GM10248 (cell line): Measurements from ENCODE around the gene KIZ.

Experiments used
- CTCF ChIA-PET: fragments of 300-600 bp; sonication (Branson Sonifier 250); formaldehyde crosslinking; extraction: SDS; loops from one replicate; lab custom pipeline; 2021; ENCODE audit warnings: antibody characterized with exemption; lab: Yijun Ruan, JAX
- POLR2A ChIA-PET: fragments of 350-650 bp; sonication (Branson Sonifier 250); formaldehyde crosslinking; extraction: SDS; loops from one replicate; lab custom pipeline; 2020; ENCODE audit warnings: antibody characterized with exemption; lab: Yijun Ruan, JAX
- DNase-seq: peaks from one replicate; pipeline ENCODE4 v3.0.0; 2012; ENCODE audit errors: extremely low spot score
- TF ChIP-seq, protein P1 (sequence below): IDR thresholded peaks from 2 replicates; pipeline ENCODE4 v1.5.1; 2012; ENCODE audit warnings: mild to moderate bottlenecking, low read depth; ENCODE audit errors: extremely low read depth, missing control alignments, control extremely low read depth

KIZ gene

DNA sequence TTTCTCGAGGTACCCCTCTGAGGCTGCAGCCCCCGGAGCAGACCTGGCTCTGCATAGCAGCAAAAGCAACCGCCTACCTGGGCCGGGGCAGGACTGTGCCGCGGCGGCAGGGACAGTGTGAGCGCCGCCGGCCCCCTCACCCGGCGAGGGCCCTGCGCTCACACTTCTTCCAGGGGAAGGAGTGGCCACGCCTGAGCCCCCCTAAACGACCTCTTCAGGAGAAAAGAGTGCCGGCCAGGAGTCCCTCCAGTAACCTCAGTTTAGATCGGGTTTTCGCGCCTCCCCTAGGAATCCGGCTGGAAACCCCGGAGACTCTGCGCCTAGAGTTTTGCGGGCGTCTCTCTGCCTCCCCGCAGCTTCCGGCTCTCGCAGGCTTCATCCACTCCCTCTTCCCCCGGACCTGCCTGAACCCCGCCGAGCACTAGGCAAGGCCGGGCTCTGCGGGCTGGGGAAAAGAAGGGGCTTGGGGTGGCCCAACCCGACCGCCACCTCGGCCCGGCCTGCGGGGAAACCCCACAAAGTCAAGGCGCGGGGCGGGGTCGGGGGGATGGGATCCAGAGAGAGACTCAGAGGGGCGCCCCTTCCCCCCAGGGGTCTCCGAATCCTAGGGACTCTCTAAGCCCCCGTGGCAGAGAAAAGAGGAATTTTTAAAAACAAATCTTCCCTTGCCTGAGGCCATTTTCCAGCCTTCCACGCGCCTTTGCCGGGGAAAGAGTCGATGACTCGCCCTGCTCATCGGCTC is 20.3 kb upstream of the KIZ start:
- TF ChIP-seq, protein P1, sequence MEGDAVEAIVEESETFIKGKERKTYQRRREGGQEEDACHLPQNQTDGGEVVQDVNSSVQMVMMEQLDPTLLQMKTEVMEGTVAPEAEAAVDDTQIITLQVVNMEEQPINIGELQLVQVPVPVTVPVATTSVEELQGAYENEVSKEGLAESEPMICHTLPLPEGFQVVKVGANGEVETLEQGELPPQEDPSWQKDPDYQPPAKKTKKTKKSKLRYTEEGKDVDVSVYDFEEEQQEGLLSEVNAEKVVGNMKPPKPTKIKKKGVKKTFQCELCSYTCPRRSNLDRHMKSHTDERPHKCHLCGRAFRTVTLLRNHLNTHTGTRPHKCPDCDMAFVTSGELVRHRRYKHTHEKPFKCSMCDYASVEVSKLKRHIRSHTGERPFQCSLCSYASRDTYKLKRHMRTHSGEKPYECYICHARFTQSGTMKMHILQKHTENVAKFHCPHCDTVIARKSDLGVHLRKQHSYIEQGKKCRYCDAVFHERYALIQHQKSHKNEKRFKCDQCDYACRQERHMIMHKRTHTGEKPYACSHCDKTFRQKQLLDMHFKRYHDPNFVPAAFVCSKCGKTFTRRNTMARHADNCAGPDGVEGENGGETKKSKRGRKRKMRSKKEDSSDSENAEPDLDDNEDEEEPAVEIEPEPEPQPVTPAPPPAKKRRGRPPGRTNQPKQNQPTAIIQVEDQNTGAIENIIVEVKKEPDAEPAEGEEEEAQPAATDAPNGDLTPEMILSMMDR: no peak
- ChIA-PET POLR2A (no interaction called here), CTCF (no interaction called here)
- DNase-seq: peak; percentile 15

DNA sequence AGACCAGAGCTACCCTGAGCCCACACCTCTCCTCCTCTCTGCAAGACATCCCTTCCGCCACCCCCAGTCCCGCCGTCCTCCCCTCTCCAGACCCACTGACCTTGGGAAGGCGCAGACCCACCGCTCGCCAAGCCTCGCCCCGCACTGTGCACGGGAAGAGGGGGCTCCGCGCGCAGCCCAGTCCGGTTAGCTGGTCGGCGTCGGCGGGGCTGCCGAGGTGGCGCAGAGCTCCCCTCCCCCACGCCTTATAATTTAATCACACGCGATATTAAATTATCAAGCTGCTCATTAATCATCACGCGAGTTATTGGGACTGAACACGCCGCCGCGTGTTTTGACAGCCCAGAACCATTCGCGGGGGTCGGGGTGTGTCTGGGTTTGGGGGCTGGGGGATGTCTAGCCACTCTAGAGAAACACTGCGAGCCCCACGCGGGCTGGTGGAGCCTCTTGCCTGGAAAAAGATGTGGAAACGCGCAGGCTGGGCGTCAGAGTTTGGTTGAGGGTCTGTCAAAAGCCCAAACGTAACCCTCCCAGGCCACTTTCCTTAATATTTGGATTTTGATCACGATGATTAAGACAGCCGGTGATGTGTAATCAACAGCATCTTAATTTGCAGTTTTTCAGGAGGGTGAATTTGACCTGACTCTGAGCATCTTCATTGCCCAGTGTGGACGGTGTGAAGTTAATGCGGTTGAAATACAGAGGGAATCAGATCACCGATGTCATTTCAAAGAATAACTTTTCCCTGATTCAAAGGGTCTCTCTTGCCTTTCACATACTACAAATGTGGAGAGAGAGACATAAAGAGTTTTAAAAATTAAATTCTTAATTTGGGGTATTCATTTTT is 19.5 kb upstream of the KIZ start, which contains the start of gene LINC00237:
Gene LINC00237, minus strand, starts transcription at position 188 of the 847 bp plus-strand sequence.
- ChIA-PET POLR2A (no interaction called here), CTCF (no interaction called here)
- TF ChIP-seq, protein P1: no peak
- no peak for DNase-seq

DNA sequence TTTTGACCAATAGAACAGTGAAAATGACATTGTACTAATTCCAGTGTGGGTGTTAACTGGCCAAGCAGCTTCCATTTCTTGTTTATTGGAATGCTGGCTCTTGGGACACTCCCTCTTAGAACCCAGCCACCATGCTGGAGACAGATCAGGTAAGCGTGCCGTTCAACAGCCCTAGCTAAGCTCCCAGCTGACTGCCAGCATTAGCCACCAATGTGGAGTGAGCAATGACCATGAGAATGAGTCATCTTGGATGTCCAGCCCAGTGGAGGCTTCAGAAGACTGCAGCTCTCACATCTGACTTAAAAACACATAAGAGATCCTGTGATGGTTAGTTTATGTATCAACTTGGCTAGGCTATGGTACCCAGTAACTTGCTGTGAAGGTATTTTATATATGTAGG is 16.7 kb upstream of the KIZ start:
- ChIA-PET POLR2A (no interaction called here), CTCF (interaction anchor here (1.2 kb wide), 1 partner anchor 13 kb away, joined by 3 read pairs; no protein-coding TSS in a partner anchor)
- no peak for DNase-seq
- TF ChIP-seq, protein P1: no peak

DNA sequence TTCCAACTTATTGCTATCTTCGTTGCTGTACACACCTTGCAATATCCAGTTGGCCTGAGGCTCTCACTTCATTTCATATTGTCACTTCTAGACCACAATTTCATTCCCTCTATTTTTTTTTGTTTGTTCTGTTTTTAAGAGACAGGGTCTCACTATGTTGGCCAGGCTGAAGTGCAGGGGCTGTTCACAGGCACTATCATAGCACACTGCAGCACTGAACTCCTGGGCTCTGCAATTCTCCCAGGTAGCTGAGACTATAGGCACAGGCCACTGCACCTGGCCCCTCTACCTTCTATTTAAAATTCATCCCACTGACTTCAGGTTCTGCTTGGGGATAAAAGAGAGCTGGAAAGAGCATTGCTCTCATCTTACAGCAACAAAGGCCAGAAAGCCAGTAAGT is 15.1 kb upstream of the KIZ start:
- ChIA-PET CTCF (no interaction called here), POLR2A (no interaction called here)
- no peak for DNase-seq

GRCh38 chr20:21111416-21111815 is 14.5 kb upstream of the KIZ start:
- POLR2A ChIA-PET: no interaction called here
- TF ChIP-seq, protein P1: no peak
- DNase-seq: no peak
- CTCF ChIA-PET: no interaction called here

More for the DNA sequence above, 15.1 kb upstream of the KIZ start:
- TF ChIP-seq, protein P1: no peak

- TF ChIP-seq, protein P1: no peak
Observed at GRCh38 chr20:21113697-21114096, 12.2 kb upstream of the KIZ start.

More at GRCh38 chr20:21113697-21114096, 12.2 kb upstream of the KIZ start:
- CTCF ChIA-PET: interaction anchor here (0.7 kb wide), 1 partner anchor 11 kb away, joined by 3 read pairs; no protein-coding TSS in a partner anchor
- POLR2A ChIA-PET: no interaction called here
- DNase-seq: no peak
